ENCODE results near the gene SYNGAP1. TPM values are rescaled to one million over a fixed set of nuclear protein-coding genes. Genes with fewer than 3 reads are reported as not detected.

The SYNGAP1 gene
- polyA plus RNA-seq, 3 donors from 2014 or later = 0.02 to 0.32 (median 0.20) TPM

- H3K27me3 Mint-ChIP-seq (ENCODE audit: low read depth in 3 of 3) = peaks cover 17 to 27% (median 19%) of the 10 kb centered on the region in 3 donors
- peak overlapping the region; percentile 74 to 95 (median 90) for H3K4me3 Mint-ChIP-seq
- H3K4me1 Mint-ChIP-seq = peaks cover 62 to 65% of the 10 kb centered on the region in 2 donors
- H3K27ac Mint-ChIP-seq = peak overlapping the region; percentile 87 to 98 (median 96)
- peak; percentile 83 to 85 (median 85) for DNase-seq
- peaks cover 7 to 12% (median 10%) of the 10 kb centered on the region in 3 donors for H3K36me3 Mint-ChIP-seq
- H3K9me3 Mint-ChIP-seq = no peaks in the 10 kb centered on the region
These were observed 11.4 kb downstream of the SYNGAP1 start for GRCh38 chr6:33430991-33431879.

- DNase-seq = peak in 1 of 3 donors; percentile 16
- H3K27me3 Mint-ChIP-seq (ENCODE audit: low read depth in 3 of 3) = peaks cover 12 to 23% (median 18%) of the 10 kb centered on the region in 3 donors
- H3K9me3 Mint-ChIP-seq = no peaks in the 10 kb centered on the region
- H3K4me1 Mint-ChIP-seq = peaks cover 54 to 58% of the 10 kb centered on the region in 2 donors
- peaks cover 7 to 20% (median 10%) of the 10 kb centered on the region in 3 donors for H3K36me3 Mint-ChIP-seq
- peak overlapping the region; percentile 40 to 81 (median 72) for H3K4me3 Mint-ChIP-seq
- H3K27ac Mint-ChIP-seq = peak overlapping the region in 5 of 6 donors; percentile 40 to 98 (median 82)
These were observed 12.1 kb downstream of the SYNGAP1 start for GRCh38 chr6:33431880-33432541.

GRCh38 chr6:33432546-33432945 lies 12.7 kb downstream of the SYNGAP1 start:
- no peak for DNase-seq
- Mint-ChIP-seq H3K27me3 (ENCODE audit: low read depth in 3 of 3) (peaks cover 10 to 19% (median 13%) of the 10 kb centered on the region in 3 donors), H3K4me1 (peaks cover 49 to 53% of the 10 kb centered on the region in 2 donors), H3K36me3 (peaks cover 10 to 24% (median 10%) of the 10 kb centered on the region in 3 donors), H3K27ac (peak overlapping the region; percentile 29 to 98 (median 81)), H3K9me3 (no peaks in the 10 kb centered on the region), H3K4me3 (peak overlapping the region; percentile 41 to 74 (median 72))

- H3K36me3 Mint-ChIP-seq = peaks cover 10 to 27% (median 11%) of the 10 kb centered on the region in 3 donors
- peaks cover 48 to 51% of the 10 kb centered on the region in 2 donors for H3K4me1 Mint-ChIP-seq
- H3K27me3 Mint-ChIP-seq (ENCODE audit: low read depth in 3 of 3) = peaks cover 10 to 18% (median 12%) of the 10 kb centered on the region in 3 donors
- peak overlapping the region; percentile 29 to 98 (median 81) for H3K27ac Mint-ChIP-seq
- H3K9me3 Mint-ChIP-seq = no peaks in the 10 kb centered on the region
- DNase-seq = no peak
- H3K4me3 Mint-ChIP-seq = peak overlapping the region; percentile 41 to 74 (median 72)
These were observed 13.2 kb downstream of the SYNGAP1 start for GRCh38 chr6:33433001-33433543.

- H3K9me3 Mint-ChIP-seq = no peaks in the 10 kb centered on the region
- DNase-seq = no peak
- H3K27ac Mint-ChIP-seq = peak overlapping the region in 3 of 6 donors; percentile 15 to 82 (median 56)
- peaks cover 10 to 30% (median 11%) of the 10 kb centered on the region in 3 donors for H3K36me3 Mint-ChIP-seq
- H3K4me1 Mint-ChIP-seq = peaks cover 42 to 46% of the 10 kb centered on the region in 2 donors
- peaks cover 4 to 13% (median 7%) of the 10 kb centered on the region in 3 donors for H3K27me3 Mint-ChIP-seq (ENCODE audit: low read depth in 3 of 3)
- peak overlapping the region in 1 of 5 donors; percentile 33 for H3K4me3 Mint-ChIP-seq
These were observed 13.8 kb downstream of the SYNGAP1 start for GRCh38 chr6:33433544-33434191.

- Mint-ChIP-seq H3K4me3 (no peak overlapping the region), H3K27me3 (ENCODE audit: low read depth in 3 of 3) (peaks cover 0 to 8% (median 4%) of the 10 kb centered on the region in 3 donors), H3K4me1 (peaks cover 29 to 33% of the 10 kb centered on the region in 2 donors), H3K36me3 (peaks cover 10 to 30% (median 19%) of the 10 kb centered on the region in 3 donors), H3K9me3 (no peaks in the 10 kb centered on the region), H3K27ac (no peak overlapping the region)
- DNase-seq = no peak
These were observed 15.1 kb downstream of the SYNGAP1 start for GRCh38 chr6:33434961-33435360.

- Mint-ChIP-seq H3K4me3 (no peak overlapping the region), H3K9me3 (no peaks in the 10 kb centered on the region), H3K4me1 (peaks cover 6% of the 10 kb centered on the region in 2 donors), H3K27ac (peak overlapping the region in 1 of 6 donors; percentile 50), H3K36me3 (peaks cover 10 to 33% (median 19%) of the 10 kb centered on the region in 3 donors), H3K27me3 (ENCODE audit: low read depth in 3 of 3) (peaks cover 0 to 6% (median 2%) of the 10 kb centered on the region in 3 donors)
- DNase-seq = no peak
These were observed 17.8 kb downstream of the SYNGAP1 start for GRCh38 chr6:33437666-33438065.

GRCh38 chr6:33438978-33439594 lies 19.2 kb downstream of the SYNGAP1 start:
- Mint-ChIP-seq H3K4me1 (no peaks in the 10 kb centered on the region), H3K36me3 (peaks cover 10 to 33% (median 19%) of the 10 kb centered on the region in 3 donors), H3K27ac (peak overlapping the region in 2 of 6 donors; percentile 31 to 57), H3K4me3 (no peak overlapping the region), H3K9me3 (no peaks in the 10 kb centered on the region), H3K27me3 (ENCODE audit: low read depth in 3 of 3) (peaks cover 0 to 6% (median 2%) of the 10 kb centered on the region in 3 donors)
- DNase-seq = no peak

- DNase-seq = no peak
- H3K36me3 Mint-ChIP-seq = peaks cover 10 to 38% (median 19%) of the 10 kb centered on the region in 3 donors
- peaks cover 0 to 4% (median 3%) of the 10 kb centered on the region in 3 donors for H3K27me3 Mint-ChIP-seq (ENCODE audit: low read depth in 3 of 3)
- H3K27ac Mint-ChIP-seq = peak overlapping the region in 1 of 6 donors; percentile 32
- no peak overlapping the region for H3K4me3 Mint-ChIP-seq
- no peaks in the 10 kb centered on the region for H3K9me3 Mint-ChIP-seq
- no peaks in the 10 kb centered on the region for H3K4me1 Mint-ChIP-seq
These were observed 20.2 kb downstream of the SYNGAP1 start for GRCh38 chr6:33439956-33440648.

GRCh38 chr6:33440649-33441309 lies 20.9 kb downstream of the SYNGAP1 start:
- Mint-ChIP-seq H3K4me3 (no peak overlapping the region), H3K27me3 (ENCODE audit: low read depth in 3 of 3) (peaks cover 0 to 4% (median 2%) of the 10 kb centered on the region in 3 donors), H3K4me1 (no peaks in the 10 kb centered on the region), H3K27ac (peak overlapping the region in 1 of 6 donors; percentile 37), H3K9me3 (no peaks in the 10 kb centered on the region), H3K36me3 (peaks cover 3 to 31% (median 16%) of the 10 kb centered on the region in 3 donors)
- no peak for DNase-seq

GRCh38 chr6:33441457-33441856 lies 21.6 kb downstream of the SYNGAP1 start:
- Mint-ChIP-seq H3K9me3 (no peaks in the 10 kb centered on the region), H3K4me3 (no peak overlapping the region), H3K27me3 (ENCODE audit: low read depth in 3 of 3) (peaks cover 0 to 2% (median 2%) of the 10 kb centered on the region in 3 donors), H3K4me1 (no peaks in the 10 kb centered on the region), H3K36me3 (peaks cover 4 to 25% (median 17%) of the 10 kb centered on the region in 3 donors), H3K27ac (peak overlapping the region in 1 of 6 donors; percentile 37)
- DNase-seq = no peak

GRCh38 chr6:33442283-33442682 lies 22.4 kb downstream of the SYNGAP1 start:
- Mint-ChIP-seq H3K27ac (no peak overlapping the region), H3K9me3 (no peaks in the 10 kb centered on the region), H3K4me3 (no peak overlapping the region), H3K27me3 (ENCODE audit: low read depth in 3 of 3) (peaks cover 0 to 2% (median 2%) of the 10 kb centered on the region in 3 donors), H3K36me3 (peaks cover 9 to 22% (median 18%) of the 10 kb centered on the region in 3 donors), H3K4me1 (no peaks in the 10 kb centered on the region)
- no peak for DNase-seq
